Naive thymus-derived CD4-positive, alpha-beta T cell (primary cell): ENCODE results near the gene CRBN. TPM values are rescaled to one million over a fixed set of nuclear protein-coding genes. Genes with fewer than 3 reads are reported as not detected.

ENCODE experiments used
- ATAC-seq: fragments of 150-1000 bp; cut with Tn5 transposase; 2 replicates; pipeline ENCODE4 v1.10.0; 2021; ENCODE audit warnings: mild to moderate bottlenecking, moderate library complexity
- CTCF ChIA-PET: fragments of 350-600 bp; sonication (Branson Sonifier 250); formaldehyde crosslinking; loops from one replicate; lab custom pipeline; 2021; ENCODE audit warnings: antibody characterized with exemption; lab: Charles Lee
- POLR2A ChIA-PET: fragments of 350-600 bp; sonication (Branson Sonifier 250); formaldehyde crosslinking; loops from one replicate; lab custom pipeline; 2021; ENCODE audit warnings: antibody characterized with exemption, inconsistent platforms; lab: Charles Lee
- DNase-seq, 9 donors: peaks; one replicate each; pipeline versions ENCODE4 v3.0.0 to v3.0.0-alpha.2; 2020 to 2022; ENCODE audit warnings: mixed read lengths in 1 of 9
- H3K27ac ChIP-seq: one replicate; pipeline ENCODE4 v1.7.0; 2013; ENCODE audit warnings: mild to moderate bottlenecking, low read depth, low read length, moderate library complexity
- H3K27me3 ChIP-seq, 2 donors: one replicate each; pipeline ENCODE4 v1.7.0; 2013; ENCODE audit warnings: low read length in 2 of 2, mild to moderate bottlenecking in 2 of 2, moderate library complexity in 2 of 2; ENCODE audit not compliant: control insufficient read depth in 2 of 2, insufficient read depth in 2 of 2
- H3K36me3 ChIP-seq, 3 experiments: 1 replicate in 2 of 3; 2 replicates in 1 of 3; pipeline ENCODE4 v1.7.0; 2013; ENCODE audit warnings: low read length in 3 of 3, mild to moderate bottlenecking in 3 of 3, moderate library complexity in 1 of 3; ENCODE audit not compliant: insufficient read depth in 3 of 3, control insufficient read depth in 2 of 3
- H3K4me1 ChIP-seq, 2 donors: one replicate each; pipeline ENCODE4 v1.7.0; 2013; ENCODE audit warnings: low read length in 2 of 2, mild to moderate bottlenecking in 2 of 2, moderate library complexity in 1 of 2; ENCODE audit not compliant: control insufficient read depth in 2 of 2, insufficient read depth in 2 of 2
- H3K4me3 ChIP-seq: 2 replicates; pipeline ENCODE4 v1.7.0; 2013; ENCODE audit warnings: mild to moderate bottlenecking, low read length
- H3K9me3 ChIP-seq, 3 experiments: 1 replicate in 2 of 3; 2 replicates in 1 of 3; pipeline ENCODE4 v1.7.0; 2013; ENCODE audit warnings: low read length in 3 of 3; ENCODE audit not compliant: control insufficient read depth in 2 of 3
- H3K27ac Mint-ChIP-seq, 9 donors: one replicate each; pipeline ENCODE4 v1.8.0; 2020 to 2022; ENCODE audit warnings: mixed read lengths in 9 of 9, mild to moderate bottlenecking in 8 of 9, moderate library complexity in 5 of 9, inconsistent platforms in 2 of 9
- H3K27me3 Mint-ChIP-seq, 5 donors: one replicate each; pipeline ENCODE4 v1.8.0; 2021 to 2022; ENCODE audit warnings: mixed read lengths in 5 of 5, mild to moderate bottlenecking in 1 of 5
- H3K36me3 Mint-ChIP-seq, 5 donors: one replicate each; pipeline ENCODE4 v1.8.0; 2020 to 2022; ENCODE audit warnings: mixed read lengths in 5 of 5, mild to moderate bottlenecking in 3 of 5, inconsistent platforms in 1 of 5
- H3K4me1 Mint-ChIP-seq, 7 donors: one replicate each; pipeline ENCODE4 v1.8.0; 2020 to 2022; ENCODE audit warnings: mixed read lengths in 7 of 7, mild to moderate bottlenecking in 3 of 7, inconsistent platforms in 1 of 7
- H3K4me3 Mint-ChIP-seq, 10 donors: one replicate each; pipeline ENCODE4 v1.8.0; 2020 to 2022; ENCODE audit warnings: mild to moderate bottlenecking in 10 of 10, mixed read lengths in 10 of 10, moderate library complexity in 6 of 10, inconsistent platforms in 2 of 10
- H3K9me3 Mint-ChIP-seq, 11 donors: one replicate each; pipeline ENCODE4 v1.8.0; 2020 to 2022; ENCODE audit warnings: mixed read lengths in 11 of 11, mild to moderate bottlenecking in 4 of 11, inconsistent platforms in 1 of 11, moderate library complexity in 1 of 11
- intact Hi-C, 2 donors: fragments of 100-400 bp; cut with micrococcal nuclease; formaldehyde crosslinking; loops; one replicate each; pipeline ENCODE4 v1.15.1; 2023
- polyA plus RNA-seq, 2 donors: library from polyadenylated mRNA; unstranded; fragments of 300-500 nt; fragmentation: Illumina TruSeq; gene quantifications; one replicate each; pipeline ENCODE4 v1.2.3, GENCODE V29; 2021
- total RNA-seq, 6 experiments: library from RNA in 5 of 6; stranded (reverse) in 5 of 6; gene quantifications; 1 replicate in 5 of 6; 2 replicates in 1 of 6; pipeline ENCODE4 v1.2.3 and lab custom pipeline; 2021 to 2026

The CRBN gene
- 100 to 1,000 TPM in 4 of 5 experiments, 10 to 100 TPM in 1; 69.1 to 169 (median 134) TPM for total RNA-seq
- 100 to 1,000 TPM; 171 to 198 TPM for polyA plus RNA-seq
- 102 reads per million, percentile 85 among the genes with 10 or more reads in this experiment for total RNA-seq (lab: John Stamatoyannopoulos, UW)

GRCh38 chr3:3179407-3180094 lies at the start of gene CRBN:
Gene CRBN (minus strand): TSS chr3:3179691. CDS start chr3:3179687, 4 bp downstream.
- Histone ChIP-seq H3K9me3 (no peaks in the 10 kb centered on the region), H3K27ac (peak within 1 kb of the TSS; percentile 87), H3K4me3 (peak within 1 kb of the TSS; percentile 86), H3K4me1 (peaks cover 24 to 36% of the 10 kb centered on the region in 2 donors), H3K27me3 (no peaks in the 10 kb centered on the region), H3K36me3 (peaks cover 0 to 5% (median 0%) of the 10 kb centered on the region in 3 experiments)
- peak within 1 kb of the TSS; percentile 89 to 98 (median 95) for H3K27ac Mint-ChIP-seq
- ChIA-PET POLR2A (interaction anchor here (1.0 to 7.4 kb wide), 2 partner anchors 12 to 1120 kb away, joined by 4 to 72 read pairs; no protein-coding TSS in a partner anchor), CTCF (interaction anchor here (0.8 to 0.9 kb wide), 3 partner anchors 10 to 21 kb away, joined by 3 to 5 read pairs (median 3); no protein-coding TSS in a partner anchor)
- ATAC-seq (peak; percentile 100), DNase-seq (peak; percentile 82 to 91 (median 89))
- H3K4me1 Mint-ChIP-seq = peaks cover 28 to 56% (median 46%) of the 10 kb centered on the region in 7 donors
- intact Hi-C loops = loop anchor here (1.0 to 10.0 kb wide), 13 partner anchors 8 to 1943 kb away; partner anchors contain the start of genes ARL8B (in 2 of the 2), ITPR1 (in 2 of the 2), SETMAR (in 2 of the 2) and TRNT1 (in 2 of the 2)
- peaks cover 0 to 2% (median 0%) of the 10 kb centered on the region in 11 donors for H3K9me3 Mint-ChIP-seq
- peak within 1 kb of the TSS; percentile 88 to 99 (median 94) for H3K4me3 Mint-ChIP-seq
- H3K27me3 Mint-ChIP-seq = peaks cover 0 to 15% (median 0%) of the 10 kb centered on the region in 5 donors
- H3K36me3 Mint-ChIP-seq = peaks cover 0 to 19% (median 9%) of the 10 kb centered on the region in 5 donors

- no peak overlapping the region for H3K4me3 Mint-ChIP-seq
- Histone ChIP-seq H3K27me3 (no peaks in the 10 kb centered on the region), H3K9me3 (peaks cover 0 to 4% (median 0%) of the 10 kb centered on the region in 3 experiments), H3K4me3 (no peak overlapping the region), H3K4me1 (no peaks in the 10 kb centered on the region), H3K27ac (no peak overlapping the region), H3K36me3 (no peaks in the 10 kb centered on the region)
- peaks cover 0 to 2% (median 0%) of the 10 kb centered on the region in 5 donors for H3K27me3 Mint-ChIP-seq
- ATAC-seq = no peak
- H3K27ac Mint-ChIP-seq = no peak overlapping the region
- ChIA-PET CTCF (no interaction called here), POLR2A (no interaction called here)
- peaks cover 0 to 6% (median 4%) of the 10 kb centered on the region in 5 donors for H3K36me3 Mint-ChIP-seq
- no peak for DNase-seq
- H3K4me1 Mint-ChIP-seq = no peaks in the 10 kb centered on the region
- peaks cover 0 to 14% (median 7%) of the 10 kb centered on the region in 11 donors for H3K9me3 Mint-ChIP-seq
- intact Hi-C loops = no loop called here
Measured at GRCh38 chr3:3227640-3228039, 48.1 kb upstream of the CRBN start.

- no peak overlapping the region for H3K4me3 Mint-ChIP-seq
- CTCF ChIA-PET = no interaction called here
- H3K27ac Mint-ChIP-seq = peak overlapping the region in 1 of 9 donors; percentile 15
- Histone ChIP-seq H3K9me3 (no peaks in the 10 kb centered on the region), H3K27me3 (no peaks in the 10 kb centered on the region), H3K4me1 (no peaks in the 10 kb centered on the region), H3K27ac (no peak overlapping the region), H3K4me3 (no peak overlapping the region), H3K36me3 (no peaks in the 10 kb centered on the region)
- peaks cover 0 to 4% (median 0%) of the 10 kb centered on the region in 11 donors for H3K9me3 Mint-ChIP-seq
- peaks cover 0 to 4% (median 0%) of the 10 kb centered on the region in 5 donors for H3K36me3 Mint-ChIP-seq
- POLR2A ChIA-PET = no interaction called here
- DNase-seq (no peak), ATAC-seq (no peak)
- H3K27me3 Mint-ChIP-seq = peaks cover 0 to 10% (median 0%) of the 10 kb centered on the region in 5 donors
- intact Hi-C loops = no loop called here
- H3K4me1 Mint-ChIP-seq = no peaks in the 10 kb centered on the region
Measured at GRCh38 chr3:3221528-3221927, 42.0 kb upstream of the CRBN start.

- no peak overlapping the region for H3K4me3 ChIP-seq
- no peak overlapping the region for H3K4me3 Mint-ChIP-seq
- peak overlapping the region in 1 of 9 donors; percentile 31 for H3K27ac Mint-ChIP-seq
- H3K27me3 Mint-ChIP-seq = peaks cover 0 to 7% (median 0%) of the 10 kb centered on the region in 5 donors
- peaks cover 0 to 1% (median 0%) of the 10 kb centered on the region in 11 donors for H3K9me3 Mint-ChIP-seq
- intact Hi-C loops = no loop called here
- no peaks in the 10 kb centered on the region for H3K27me3 ChIP-seq
- CTCF ChIA-PET = no interaction called here
- ATAC-seq (no peak), DNase-seq (no peak)
- H3K9me3 ChIP-seq = no peaks in the 10 kb centered on the region
- no peaks in the 10 kb centered on the region for H3K4me1 ChIP-seq
- H3K36me3 Mint-ChIP-seq = no peaks in the 10 kb centered on the region
- no peaks in the 10 kb centered on the region for H3K4me1 Mint-ChIP-seq
- H3K27ac ChIP-seq = no peak overlapping the region
- H3K36me3 ChIP-seq = no peaks in the 10 kb centered on the region
- POLR2A ChIA-PET = no interaction called here
Measured at GRCh38 chr3:3216401-3216800, 36.9 kb upstream of the CRBN start.

GRCh38 chr3:3212781-3213440 lies 33.4 kb upstream of the CRBN start:
- H3K4me3 ChIP-seq = no peak overlapping the region
- no peaks in the 10 kb centered on the region for H3K36me3 ChIP-seq
- no peaks in the 10 kb centered on the region for H3K4me1 Mint-ChIP-seq
- H3K27me3 Mint-ChIP-seq = peaks cover 0 to 3% (median 0%) of the 10 kb centered on the region in 5 donors
- H3K4me1 ChIP-seq = no peaks in the 10 kb centered on the region
- no peak overlapping the region for H3K27ac ChIP-seq
- ChIA-PET POLR2A (no interaction called here), CTCF (interaction anchor here (0.8 kb wide), 1 partner anchor 1077 kb away, joined by 3 read pairs; no protein-coding TSS in a partner anchor)
- no peaks in the 10 kb centered on the region for H3K36me3 Mint-ChIP-seq
- H3K9me3 Mint-ChIP-seq = peaks cover 0 to 1% (median 0%) of the 10 kb centered on the region in 11 donors
- intact Hi-C loops = no loop called here
- no peak for ATAC-seq
- H3K4me3 Mint-ChIP-seq = no peak overlapping the region
- no peak for DNase-seq
- H3K27me3 ChIP-seq = no peaks in the 10 kb centered on the region
- no peaks in the 10 kb centered on the region for H3K9me3 ChIP-seq
- H3K27ac Mint-ChIP-seq = no peak overlapping the region

DNA sequence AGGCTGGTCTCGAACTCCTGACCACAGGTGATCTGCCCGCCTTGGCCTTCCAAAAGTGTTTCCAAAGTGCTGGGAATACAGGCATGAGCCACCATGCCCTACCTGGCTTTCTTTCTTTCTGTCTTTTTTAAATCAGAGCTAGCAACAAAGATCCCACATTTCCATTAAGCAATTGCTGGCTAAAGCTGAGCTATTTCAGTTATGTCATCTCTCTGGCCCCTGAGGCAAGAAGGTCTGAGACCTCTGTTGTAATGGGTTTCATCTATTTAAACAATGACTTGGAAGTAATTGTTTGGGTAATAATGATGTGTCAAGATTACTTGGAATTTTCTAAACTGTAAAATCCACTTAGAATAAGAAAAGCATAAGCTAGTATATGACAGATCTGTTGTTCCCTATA lies 30.2 kb upstream of the CRBN start:
- Histone ChIP-seq H3K4me3 (no peak overlapping the region), H3K36me3 (no peaks in the 10 kb centered on the region), H3K9me3 (no peaks in the 10 kb centered on the region), H3K4me1 (no peaks in the 10 kb centered on the region), H3K27ac (no peak overlapping the region), H3K27me3 (no peaks in the 10 kb centered on the region)
- H3K4me1 Mint-ChIP-seq = no peaks in the 10 kb centered on the region
- intact Hi-C loops = no loop called here
- ChIA-PET CTCF (interaction anchor here (0.7 to 1.9 kb wide), 3 partner anchors 9 to 18 kb away, joined by 3 to 8 read pairs (median 3); no protein-coding TSS in a partner anchor), POLR2A (no interaction called here)
- no peak for DNase-seq
- no peaks in the 10 kb centered on the region for H3K36me3 Mint-ChIP-seq
- no peak overlapping the region for H3K27ac Mint-ChIP-seq
- ATAC-seq = no peak
- H3K9me3 Mint-ChIP-seq = no peaks in the 10 kb centered on the region
- no peak overlapping the region for H3K4me3 Mint-ChIP-seq
- H3K27me3 Mint-ChIP-seq = peaks cover 0 to 3% (median 0%) of the 10 kb centered on the region in 5 donors
